SK-N-SH (cell line): ENCODE measurements around the gene ANK2.

Experiments
- CTCF ChIP-seq: fragments of 200-600 bp; sonication (generic); IDR thresholded peaks from 2 replicates; pipeline ENCODE4 v1.6.1; 2017; ENCODE audit warnings: antibody characterized with exemption, mild to moderate bottlenecking, moderate library complexity
- EZH2phosphoT487 ChIP-seq: fragments of 200-600 bp; sonication (generic); IDR thresholded peaks from 2 replicates; pipeline ENCODE4 v1.6.1; 2017; ENCODE audit warnings: low read depth, mixed run types, mild to moderate bottlenecking, antibody characterized with exemption, moderate library complexity, borderline replicate concordance
- IRF3 ChIP-seq: fragments of 150-350 bp; IDR thresholded peaks from 2 replicates; pipeline ENCODE4 v1.6.1; 2016; ENCODE audit warnings: mild to moderate bottlenecking, low read depth, low read length
- SIN3A ChIP-seq: IDR thresholded peaks from 2 replicates; pipeline ENCODE4 v1.6.1; 2012; ENCODE audit warnings: low read depth, mild to moderate bottlenecking, low read length, moderate library complexity, borderline replicate concordance
- TAF1 ChIP-seq: IDR thresholded peaks from 2 replicates; pipeline ENCODE4 v1.6.1; 2012; ENCODE audit warnings: low read depth, mild to moderate bottlenecking, low read length, moderate library complexity, borderline replicate concordance
- USF1 ChIP-seq: IDR thresholded peaks from 2 replicates; pipeline ENCODE4 v1.4.0; 2012; ENCODE audit warnings: low read depth, borderline replicate concordance

- TF ChIP-seq EZH2phosphoT487 (no peak), TAF1 (no peak), CTCF (no peak), USF1 (no peak), IRF3 (no peak), SIN3A (no peak)
Measured at GRCh38 chr4:113209153-113209552, 159.7 kb downstream of the ANK2 start.
